Right atrium auricular region (tissue), 2 donors: Measurements from ENCODE around the gene PPT2. TPM values are rescaled to one million over a fixed set of nuclear protein-coding genes. Genes with fewer than 3 reads are reported as not detected.

Experiments
- DNase-seq: peaks from one replicate; pipeline ENCODE4 v3.0.0-alpha.2; 2019; ENCODE audit warnings: low spot score
- H3K27ac ChIP-seq, 2 donors: fragments of 200-600 bp; sonication (generic); 1 replicate in 1 of 2; 2 replicates in 1 of 2; pipeline ENCODE4 v1.5.1; 2016 to 2019
- H3K27me3 ChIP-seq, 2 donors: fragments of 200-600 bp; sonication (generic); one replicate each; pipeline versions ENCODE4 v1.5.1 to v1.6.0; 2017 to 2019
- H3K36me3 ChIP-seq: fragments of 200-600 bp; sonication (generic); one replicate; pipeline ENCODE4 v1.5.1; 2016
- H3K4me1 ChIP-seq, 2 donors: fragments of 200-600 bp; sonication (generic); one replicate each; pipeline versions ENCODE4 v1.5.1 to v1.6.0; 2017 to 2019
- H3K4me3 ChIP-seq, 2 donors: fragments of 200-600 bp; sonication (generic); 1 replicate in 1 of 2; 2 replicates in 1 of 2; pipeline ENCODE4 v1.5.1; 2017 to 2019; ENCODE audit warnings: mild to moderate bottlenecking in 1 of 2, moderate library complexity in 1 of 2
- H3K9me3 ChIP-seq, 2 donors: fragments of 200-600 bp; sonication (generic); one replicate each; pipeline ENCODE4 v1.5.1; 2019
- total RNA-seq, 2 donors: library from RNA; depleted of rRNA; stranded (reverse); fragments of >200 nt; gene quantifications; one replicate each; pipeline ENCODE4 v1.1.0, GENCODE V29; 2016
- TF ChIP-seq, protein P1 (sequence below), 2 donors: fragments of 200-600 bp; sonication (generic); IDR thresholded peaks; one replicate each; pipeline ENCODE4 v1.5.1; 2019; ENCODE audit warnings: antibody characterized with exemption in 2 of 2

PPT2 gene
- total RNA-seq, 2 donors from 2014 or later: 19.5 to 27.0 TPM

DNA sequence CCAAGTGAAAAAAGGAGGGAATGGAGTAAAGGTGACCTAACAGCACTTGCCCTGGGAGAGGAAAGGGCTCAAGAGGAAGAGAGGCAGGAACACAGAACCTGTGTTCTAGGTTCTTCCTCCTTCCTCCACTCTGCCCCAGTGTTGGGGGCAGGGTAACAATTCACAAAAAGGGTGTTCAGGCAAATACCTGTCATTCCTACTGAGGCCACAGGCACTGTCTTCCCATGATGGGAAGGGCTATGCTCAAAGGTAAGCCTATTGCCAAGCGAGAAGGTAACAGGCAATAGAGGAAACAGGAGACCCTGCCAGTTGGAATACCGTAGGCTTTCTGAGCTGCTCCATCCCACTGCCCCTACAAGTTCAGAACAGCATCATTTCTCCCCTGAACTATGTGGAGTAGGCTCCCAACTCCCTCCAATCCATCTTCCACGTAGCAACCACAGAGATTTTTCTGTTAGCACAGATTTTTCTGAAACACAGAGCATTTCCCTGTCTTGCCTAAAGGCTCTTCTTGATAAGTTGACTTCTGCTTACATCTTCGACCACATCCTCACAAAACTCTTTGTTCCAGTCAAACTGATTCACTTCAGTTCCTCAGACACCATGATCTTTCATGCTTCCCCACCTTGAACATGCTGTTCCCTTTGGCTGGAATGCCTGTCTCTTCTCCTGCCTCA, 19.2 kb downstream of the PPT2 start:
- H3K36me3 ChIP-seq: peaks cover 22% of the 10 kb centered on the region
- H3K9me3 ChIP-seq: no peaks in the 10 kb centered on the region
- no peak for DNase-seq
- TF ChIP-seq, protein P1, sequence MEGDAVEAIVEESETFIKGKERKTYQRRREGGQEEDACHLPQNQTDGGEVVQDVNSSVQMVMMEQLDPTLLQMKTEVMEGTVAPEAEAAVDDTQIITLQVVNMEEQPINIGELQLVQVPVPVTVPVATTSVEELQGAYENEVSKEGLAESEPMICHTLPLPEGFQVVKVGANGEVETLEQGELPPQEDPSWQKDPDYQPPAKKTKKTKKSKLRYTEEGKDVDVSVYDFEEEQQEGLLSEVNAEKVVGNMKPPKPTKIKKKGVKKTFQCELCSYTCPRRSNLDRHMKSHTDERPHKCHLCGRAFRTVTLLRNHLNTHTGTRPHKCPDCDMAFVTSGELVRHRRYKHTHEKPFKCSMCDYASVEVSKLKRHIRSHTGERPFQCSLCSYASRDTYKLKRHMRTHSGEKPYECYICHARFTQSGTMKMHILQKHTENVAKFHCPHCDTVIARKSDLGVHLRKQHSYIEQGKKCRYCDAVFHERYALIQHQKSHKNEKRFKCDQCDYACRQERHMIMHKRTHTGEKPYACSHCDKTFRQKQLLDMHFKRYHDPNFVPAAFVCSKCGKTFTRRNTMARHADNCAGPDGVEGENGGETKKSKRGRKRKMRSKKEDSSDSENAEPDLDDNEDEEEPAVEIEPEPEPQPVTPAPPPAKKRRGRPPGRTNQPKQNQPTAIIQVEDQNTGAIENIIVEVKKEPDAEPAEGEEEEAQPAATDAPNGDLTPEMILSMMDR (IDR thresholded peaks at IDR 0.05): no peak
- no peak overlapping the region for H3K27ac ChIP-seq
- H3K4me1 ChIP-seq: peaks cover 0 to 27% of the 10 kb centered on the region in 2 donors
- H3K27me3 ChIP-seq: no peaks in the 10 kb centered on the region
- H3K4me3 ChIP-seq: no peak overlapping the region

DNA sequence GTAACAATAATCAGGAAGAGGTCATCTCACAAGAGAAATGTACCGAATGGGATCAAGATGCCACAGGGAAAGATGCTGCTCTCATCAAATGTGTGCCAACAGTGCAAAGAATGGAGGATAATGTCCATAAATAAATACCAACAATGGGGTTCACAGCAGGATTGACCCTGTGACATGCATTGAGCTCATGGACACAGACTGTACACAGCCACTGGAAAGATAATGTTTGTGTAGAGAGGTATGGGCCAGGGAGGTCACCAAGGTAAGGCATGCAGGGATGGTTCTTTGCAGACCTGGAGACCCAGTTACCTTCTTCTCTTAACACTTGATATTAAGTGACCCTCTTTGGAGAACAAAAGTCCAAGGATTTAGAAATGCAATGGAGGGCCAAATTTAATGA, 20.5 kb downstream of the PPT2 start:
- H3K4me3 ChIP-seq: no peak overlapping the region

DNA sequence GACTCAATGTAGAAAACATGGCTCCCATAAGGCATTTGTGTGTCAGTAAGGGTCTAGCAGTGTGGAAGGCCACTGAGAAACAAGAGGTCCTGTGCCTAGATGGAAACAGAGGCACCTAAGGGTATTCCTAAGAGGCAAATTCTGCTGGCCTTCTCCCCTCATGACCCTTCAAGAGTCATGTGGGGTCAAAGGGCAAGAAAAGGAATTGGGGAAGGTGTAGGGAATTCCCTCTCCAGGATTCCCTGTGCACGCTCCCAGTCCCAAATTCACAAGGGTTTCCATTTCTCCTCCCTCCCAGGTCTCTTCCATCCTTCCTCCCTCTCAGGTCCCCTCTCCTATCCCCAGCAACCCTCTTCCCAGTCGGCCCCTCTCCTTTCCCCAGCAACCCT, 21.4 kb downstream of the PPT2 start:
- Histone ChIP-seq H3K36me3 (peaks cover 8% of the 10 kb centered on the region), H3K4me1 (peaks cover 0 to 45% of the 10 kb centered on the region in 2 donors), H3K27me3 (no peaks in the 10 kb centered on the region), H3K9me3 (no peaks in the 10 kb centered on the region), H3K4me3 (peak overlapping the region; percentile 88 to 95), H3K27ac (peak overlapping the region; percentile 92 to 94)
- TF ChIP-seq, protein P1 (IDR thresholded peaks at IDR 0.05): no peak
- no peak for DNase-seq

More for the DNA sequence above, 20.5 kb downstream of the PPT2 start:
- no peak for DNase-seq
- H3K27me3 ChIP-seq: no peaks in the 10 kb centered on the region
- peaks cover 0 to 36% of the 10 kb centered on the region in 2 donors for H3K4me1 ChIP-seq
- H3K27ac ChIP-seq: no peak overlapping the region
- TF ChIP-seq, protein P1 (IDR thresholded peaks at IDR 0.05): no peak
- H3K9me3 ChIP-seq: no peaks in the 10 kb centered on the region
- peaks cover 11% of the 10 kb centered on the region for H3K36me3 ChIP-seq

DNA sequence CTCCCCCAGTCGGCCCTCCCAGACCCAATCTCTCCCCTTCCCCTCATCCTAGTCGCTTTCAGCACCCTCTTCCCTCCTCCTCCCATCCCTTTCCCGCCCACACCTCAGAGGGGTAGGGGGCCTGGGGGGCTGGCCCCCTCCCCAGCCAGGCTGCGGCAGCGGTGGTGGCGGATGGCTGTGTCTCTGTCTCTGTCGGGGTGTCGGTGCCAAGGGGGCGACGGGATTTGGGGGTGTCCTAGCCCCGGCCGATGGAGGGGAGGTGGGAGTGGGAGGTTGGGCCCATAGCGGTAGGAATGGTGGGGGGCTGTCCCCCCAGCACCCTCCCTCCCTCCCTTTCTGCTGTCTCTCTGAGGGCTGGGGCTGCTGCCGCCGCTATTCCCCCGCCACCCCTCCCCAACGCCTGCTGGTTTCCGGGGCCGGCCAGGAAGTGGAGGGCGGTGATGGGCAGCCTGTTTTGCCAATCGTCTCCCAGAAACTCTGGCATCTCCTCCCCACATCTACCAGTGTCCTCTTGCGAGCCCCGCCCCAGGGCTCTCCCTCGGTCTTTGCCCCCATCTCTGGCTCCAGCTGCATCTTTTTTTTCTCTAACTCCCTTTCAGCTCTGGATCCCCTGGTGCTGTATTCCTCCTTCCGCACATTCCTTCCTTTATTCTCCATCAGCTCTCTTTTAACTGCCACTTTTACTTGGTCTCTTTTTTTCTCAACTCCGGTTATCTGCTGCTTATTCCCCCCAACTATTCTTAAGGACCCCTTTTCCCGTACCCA, 22.0 kb downstream of the PPT2 start, which contains the start of gene AGPAT1:
Gene AGPAT1 (minus strand): TSS at position 374 of the 765 bp plus-strand sequence. CDS start 4,588 bp downstream, outside the sequence.
- TF ChIP-seq, protein P1 (IDR thresholded peaks at IDR 0.05): no peak
- no peaks in the 10 kb centered on the region for H3K9me3 ChIP-seq
- peak within 1 kb of the TSS; percentile 88 to 95 for H3K4me3 ChIP-seq
- peak; percentile 94 for DNase-seq
- peaks cover 11% of the 10 kb centered on the region for H3K36me3 ChIP-seq
- H3K27me3 ChIP-seq: no peaks in the 10 kb centered on the region
- H3K27ac ChIP-seq: peak within 1 kb of the TSS; percentile 92 to 94
- H3K4me1 ChIP-seq: peaks cover 0 to 50% of the 10 kb centered on the region in 2 donors

DNA sequence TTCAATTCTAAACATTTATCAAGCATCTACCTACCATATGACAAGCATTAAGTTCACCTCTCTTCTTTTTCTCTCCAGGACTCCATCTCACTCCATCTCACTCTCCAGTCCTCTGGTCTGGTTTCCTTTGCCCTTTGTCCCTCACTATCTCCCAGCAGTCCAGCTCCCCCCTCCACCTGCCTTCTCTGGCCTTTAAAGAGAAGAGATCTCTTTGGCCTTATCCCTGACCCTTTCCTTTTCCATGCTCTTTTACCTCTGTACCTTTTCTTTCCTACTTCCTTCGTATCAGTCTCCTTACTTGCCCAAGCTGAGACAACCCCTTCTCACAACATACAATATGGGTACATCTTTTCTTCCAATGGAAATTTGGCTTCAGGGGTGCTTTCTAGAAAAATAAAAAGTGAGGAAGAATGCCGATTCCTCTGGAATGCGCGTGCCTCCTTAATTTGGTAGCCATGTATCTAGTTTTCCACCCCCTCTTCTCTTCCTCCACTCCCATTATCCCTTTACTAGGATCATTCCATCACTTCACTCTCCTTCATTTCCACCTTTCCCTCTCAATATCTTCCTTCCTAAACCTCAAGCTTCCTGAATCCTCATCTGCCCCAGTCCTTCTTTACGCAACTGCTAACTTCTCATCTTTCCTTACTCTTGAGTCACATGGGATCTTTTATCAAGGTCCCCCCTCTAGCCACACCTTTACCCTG, 22.7 kb downstream of the PPT2 start:
- TF ChIP-seq, protein P1 (IDR thresholded peaks at IDR 0.05): no peak

More for the DNA sequence above, 22.7 kb downstream of the PPT2 start:
- H3K27ac ChIP-seq: peak overlapping the region; percentile 92 to 94
- peak overlapping the region; percentile 88 to 95 for H3K4me3 ChIP-seq
- peaks cover 16% of the 10 kb centered on the region for H3K36me3 ChIP-seq
- DNase-seq: no peak
- H3K4me1 ChIP-seq: peaks cover 0 to 57% of the 10 kb centered on the region in 2 donors
- H3K27me3 ChIP-seq: no peaks in the 10 kb centered on the region
- H3K9me3 ChIP-seq: no peaks in the 10 kb centered on the region
